ENCODE results near the gene DENND6B.

Gene DENND6B

GRCh38 chr22:50286701-50287318, 40.0 kb downstream of the DENND6B start:
- DNase-seq (ENCODE audit: extremely low spot score): no peak
- no peak for TF ChIP-seq ZNF384 (IDR thresholded peaks at IDR 0.05)
- ChIA-PET CTCF (no interaction called here), POLR2A (no interaction called here)

GRCh38 chr22:50286275-50286674, 40.5 kb downstream of the DENND6B start:
- DNase-seq (ENCODE audit: extremely low spot score): no peak
- ChIA-PET CTCF (no interaction called here), POLR2A (no interaction called here)
- no peak for TF ChIP-seq LEF1 (IDR thresholded peaks at IDR 0.05; ENCODE audit: borderline replicate concordance)
- TF ChIP-seq ELF4 (IDR thresholded peaks at IDR 0.05): no peak
- TF ChIP-seq BHLHE40 (IDR thresholded peaks at IDR 0.05; ENCODE audit: borderline replicate concordance): no peak
- TF ChIP-seq SUZ12 (IDR thresholded peaks at IDR 0.05): no peak
- TF ChIP-seq ZNF384 (IDR thresholded peaks at IDR 0.05): no peak
- no peak for TF ChIP-seq FOXK2 (IDR thresholded peaks at IDR 0.05)
- TF ChIP-seq SP1 (IDR thresholded peaks at IDR 0.05): no peak
- TF ChIP-seq L3MBTL2 (conservative IDR thresholded peaks at IDR 0.05): no peak
- no peak for TF ChIP-seq FOXA1 (IDR thresholded peaks at IDR 0.05)

- no peak for DNase-seq (ENCODE audit: extremely low spot score)
- TF ChIP-seq HDGF (IDR thresholded peaks at IDR 0.05; ENCODE audit: borderline replicate concordance) (no peak), SP1 (IDR thresholded peaks at IDR 0.05) (no peak), PKNOX1 (IDR thresholded peaks at IDR 0.05) (no peak), ARNT (IDR thresholded peaks at IDR 0.05) (no peak), LEF1 (IDR thresholded peaks at IDR 0.05; ENCODE audit: borderline replicate concordance) (no peak), SUZ12 (IDR thresholded peaks at IDR 0.05) (no peak), ZNF384 (IDR thresholded peaks at IDR 0.05) (no peak), NFRKB (IDR thresholded peaks at IDR 0.05) (no peak), FOXK2 (IDR thresholded peaks at IDR 0.05) (no peak), TARDBP (IDR thresholded peaks at IDR 0.05) (no peak), FOXA1 (IDR thresholded peaks at IDR 0.05) (no peak)
- POLR2A ChIA-PET: no interaction called here
- CTCF ChIA-PET: no interaction called here
These were observed 41.1 kb downstream of the DENND6B start for GRCh38 chr22:50285568-50286229.

GRCh38 chr22:50284479-50284878, 42.3 kb downstream of the DENND6B start:
- TF ChIP-seq FOXA1 (IDR thresholded peaks at IDR 0.05) (no peak), LEF1 (IDR thresholded peaks at IDR 0.05; ENCODE audit: borderline replicate concordance) (no peak), SUZ12 (IDR thresholded peaks at IDR 0.05) (no peak), FOXM1 (IDR thresholded peaks at IDR 0.05; ENCODE audit: borderline replicate concordance) (no peak), PKNOX1 (IDR thresholded peaks at IDR 0.05) (no peak), L3MBTL2 (conservative IDR thresholded peaks at IDR 0.05) (no peak), CTBP1 (IDR thresholded peaks at IDR 0.05; ENCODE audit: borderline replicate concordance) (no peak)
- no peak for DNase-seq (ENCODE audit: extremely low spot score)
- ChIA-PET POLR2A (no interaction called here), CTCF (no interaction called here)

- POLR2A ChIA-PET: no interaction called here
- CTCF ChIA-PET: no interaction called here
- no peak for DNase-seq (ENCODE audit: extremely low spot score)
- TF ChIP-seq TARDBP (IDR thresholded peaks at IDR 0.05) (no peak), ARNT (IDR thresholded peaks at IDR 0.05) (no peak), CTBP1 (IDR thresholded peaks at IDR 0.05; ENCODE audit: borderline replicate concordance) (no peak), HDGF (IDR thresholded peaks at IDR 0.05; ENCODE audit: borderline replicate concordance) (no peak), NFRKB (IDR thresholded peaks at IDR 0.05) (no peak), FOXM1 (IDR thresholded peaks at IDR 0.05; ENCODE audit: borderline replicate concordance) (no peak), ZNF384 (IDR thresholded peaks at IDR 0.05) (no peak), PKNOX1 (IDR thresholded peaks at IDR 0.05) (no peak), FOXA1 (IDR thresholded peaks at IDR 0.05) (no peak), SP1 (IDR thresholded peaks at IDR 0.05) (no peak), L3MBTL2 (conservative IDR thresholded peaks at IDR 0.05) (no peak), LEF1 (IDR thresholded peaks at IDR 0.05; ENCODE audit: borderline replicate concordance) (no peak), BHLHE40 (IDR thresholded peaks at IDR 0.05; ENCODE audit: borderline replicate concordance) (no peak), ELF4 (IDR thresholded peaks at IDR 0.05) (no peak), SUZ12 (IDR thresholded peaks at IDR 0.05) (no peak), FOXK2 (IDR thresholded peaks at IDR 0.05) (no peak)
These were observed 43.0 kb downstream of the DENND6B start for GRCh38 chr22:50283821-50284220.

- POLR2A ChIA-PET: no interaction called here
- TF ChIP-seq PKNOX1 (IDR thresholded peaks at IDR 0.05) (no peak), LEF1 (IDR thresholded peaks at IDR 0.05; ENCODE audit: borderline replicate concordance) (no peak), ARNT (IDR thresholded peaks at IDR 0.05) (no peak), FOXA1 (IDR thresholded peaks at IDR 0.05) (no peak), ELF4 (IDR thresholded peaks at IDR 0.05) (no peak), CTBP1 (IDR thresholded peaks at IDR 0.05; ENCODE audit: borderline replicate concordance) (no peak), L3MBTL2 (conservative IDR thresholded peaks at IDR 0.05) (no peak), NFRKB (IDR thresholded peaks at IDR 0.05) (no peak), SUZ12 (IDR thresholded peaks at IDR 0.05) (no peak), HDGF (IDR thresholded peaks at IDR 0.05; ENCODE audit: borderline replicate concordance) (no peak), FOXM1 (IDR thresholded peaks at IDR 0.05; ENCODE audit: borderline replicate concordance) (no peak), SP1 (IDR thresholded peaks at IDR 0.05) (no peak), FOXK2 (IDR thresholded peaks at IDR 0.05) (no peak), BHLHE40 (IDR thresholded peaks at IDR 0.05; ENCODE audit: borderline replicate concordance) (no peak), ZNF384 (IDR thresholded peaks at IDR 0.05) (no peak), TARDBP (IDR thresholded peaks at IDR 0.05) (no peak)
- CTCF ChIA-PET: no interaction called here
- no peak for DNase-seq (ENCODE audit: extremely low spot score)
These were observed 44.3 kb downstream of the DENND6B start for GRCh38 chr22:50282361-50283155.
